HG03378 (cell line): ENCODE data around the gene NDUFA8.

ENCODE experiments used
- ATAC-seq: cut with Tn5 transposase; IDR thresholded peaks from one replicate; pipeline ENCODE4 v1.9.1; 2021; ENCODE audit warnings: mild to moderate bottlenecking, moderate library complexity; ENCODE audit not compliant: unreplicated experiment

Gene NDUFA8

DNA sequence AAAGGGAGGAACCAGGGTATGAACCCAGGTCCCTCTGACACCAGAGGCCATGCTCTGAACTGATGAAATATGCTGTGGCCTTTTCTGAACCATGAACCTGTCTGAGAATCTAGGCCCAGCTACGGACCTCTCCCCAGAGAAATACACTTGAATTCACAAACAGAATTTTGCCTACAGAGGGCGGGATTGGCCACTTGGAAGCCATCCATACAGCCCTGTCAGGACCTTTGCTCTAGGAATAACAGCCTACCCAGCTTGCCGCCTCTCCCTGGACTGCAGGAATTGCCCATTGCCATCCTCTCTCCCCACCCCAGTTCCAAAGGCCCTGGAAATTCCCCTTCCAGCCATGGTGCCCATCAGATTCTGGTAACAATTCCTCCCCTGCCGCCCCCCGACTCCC lies 26.7 kb upstream of the NDUFA8 start:
- no peak for ATAC-seq

DNA sequence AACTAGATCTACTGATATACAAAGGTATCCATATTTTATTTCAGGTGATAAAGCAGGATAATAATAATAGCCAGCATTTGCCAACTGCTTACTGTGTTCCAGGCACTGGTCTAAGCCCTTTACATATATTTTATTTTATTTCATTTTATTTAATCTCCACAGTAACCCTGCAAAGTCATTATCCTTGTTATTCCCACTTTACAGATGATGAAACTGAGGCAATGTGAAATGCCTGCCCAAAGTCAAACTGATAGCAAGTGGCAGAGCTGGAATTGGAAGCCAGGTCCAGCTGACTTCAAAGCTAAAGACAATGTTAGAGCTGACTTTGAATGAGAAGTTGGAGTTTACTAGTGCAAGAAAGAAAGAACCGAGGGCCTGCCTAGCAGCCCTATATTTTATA lies 25.0 kb upstream of the NDUFA8 start:
- no peak for ATAC-seq

- no peak for ATAC-seq
Measured at GRCh38 chr9:122183501-122183900, 23.9 kb upstream of the NDUFA8 start.

DNA sequence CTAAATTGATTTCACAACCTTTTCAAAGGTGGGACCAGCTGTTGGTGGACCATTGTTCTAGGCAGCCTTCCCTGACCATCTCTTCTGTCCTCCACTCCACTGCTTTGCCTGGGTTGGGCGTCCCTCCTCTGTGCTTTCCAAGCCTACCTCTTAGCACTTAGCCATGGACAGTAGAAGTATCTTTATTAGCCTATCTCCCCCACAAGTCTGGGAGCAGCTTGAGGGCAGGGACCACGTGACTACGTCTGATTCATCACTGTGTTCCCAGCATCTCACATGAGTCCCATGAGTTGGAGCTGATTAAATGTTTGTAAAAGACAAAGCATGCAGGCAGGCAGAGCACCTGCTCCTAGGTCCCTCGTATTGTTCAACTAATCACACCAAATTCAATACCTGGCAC lies 21.1 kb upstream of the NDUFA8 start:
- ATAC-seq = no peak

DNA sequence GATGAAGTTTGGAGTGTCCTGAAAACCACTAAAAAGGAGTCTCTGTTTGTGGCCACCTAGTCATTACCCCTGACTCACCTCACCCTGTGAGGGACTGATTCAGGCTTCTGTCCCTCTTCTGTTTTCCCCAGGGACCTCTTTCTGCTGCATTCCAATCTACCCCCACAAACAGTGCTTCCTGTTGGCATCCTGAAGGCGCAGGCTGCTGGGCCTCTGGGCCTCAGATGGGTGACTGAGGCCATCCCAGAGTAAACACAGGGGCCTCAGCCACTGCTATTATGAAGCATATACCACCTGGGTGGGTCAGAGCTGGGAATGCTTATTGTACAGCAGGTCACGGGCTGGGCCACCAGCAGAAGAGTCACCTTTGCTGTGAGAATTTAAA lies 20.1 kb upstream of the NDUFA8 start:
- ATAC-seq = no peak

DNA sequence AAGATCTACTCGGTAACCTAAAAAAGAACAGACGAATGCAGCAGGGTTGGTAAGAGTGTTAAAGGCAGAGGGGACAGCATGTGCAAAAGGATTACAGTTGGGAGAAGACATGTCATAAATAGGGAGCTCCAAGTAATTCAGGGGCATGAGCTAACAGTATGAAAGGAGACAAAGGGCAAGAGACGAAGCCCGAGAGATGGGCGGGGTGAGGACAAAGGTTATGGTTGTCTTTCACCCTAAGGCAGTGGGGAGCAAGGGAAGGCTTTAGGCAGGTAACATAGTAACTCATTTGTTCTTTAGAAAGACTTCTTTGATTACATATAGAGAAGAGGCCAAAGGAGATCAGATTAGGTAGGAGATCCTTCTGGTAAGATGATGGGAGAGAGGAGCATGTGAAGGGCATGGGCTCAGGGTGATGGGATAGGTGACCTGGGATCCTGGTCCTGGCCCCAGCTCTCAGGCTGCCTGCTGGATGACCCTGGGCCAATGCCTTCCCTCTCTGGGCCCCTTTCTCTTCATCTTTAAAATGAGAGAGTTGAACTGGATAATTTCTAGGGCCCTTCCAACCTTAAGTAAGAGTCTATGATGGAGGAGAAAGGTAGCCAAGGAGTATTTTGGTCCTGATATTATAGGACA lies 19.6 kb upstream of the NDUFA8 start:
- ATAC-seq = no peak

- no peak for ATAC-seq
Measured at GRCh38 chr9:122176916-122177315, 17.3 kb upstream of the NDUFA8 start.

- ATAC-seq = no peak
Measured at GRCh38 chr9:122173670-122174069, 14.1 kb upstream of the NDUFA8 start.

DNA sequence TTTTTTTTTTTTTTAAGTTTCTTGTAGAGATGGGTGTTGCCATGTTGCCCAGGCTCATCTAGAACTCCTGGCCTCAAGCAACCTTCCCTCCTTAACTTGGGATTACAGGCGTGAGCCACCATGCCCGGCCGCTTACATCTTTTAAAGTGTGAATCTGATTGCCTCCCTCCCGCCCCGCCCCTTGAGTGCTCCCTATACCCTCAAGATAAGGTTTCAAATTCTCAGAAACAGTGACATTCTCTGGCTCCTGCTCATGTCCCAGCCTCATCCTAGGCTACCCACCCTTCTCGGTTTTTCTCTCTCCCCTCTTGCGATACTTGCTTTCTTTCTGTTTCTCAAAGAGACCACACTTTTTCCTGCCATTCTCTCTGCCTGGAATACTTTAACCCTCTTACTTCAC lies 12.6 kb upstream of the NDUFA8 start:
- no peak for ATAC-seq

GRCh38 chr9:122168356-122168755 lies 8.8 kb upstream of the NDUFA8 start:
- no peak for ATAC-seq

- ATAC-seq = no peak
Measured at GRCh38 chr9:122164286-122164685, 4.7 kb upstream of the NDUFA8 start.

DNA sequence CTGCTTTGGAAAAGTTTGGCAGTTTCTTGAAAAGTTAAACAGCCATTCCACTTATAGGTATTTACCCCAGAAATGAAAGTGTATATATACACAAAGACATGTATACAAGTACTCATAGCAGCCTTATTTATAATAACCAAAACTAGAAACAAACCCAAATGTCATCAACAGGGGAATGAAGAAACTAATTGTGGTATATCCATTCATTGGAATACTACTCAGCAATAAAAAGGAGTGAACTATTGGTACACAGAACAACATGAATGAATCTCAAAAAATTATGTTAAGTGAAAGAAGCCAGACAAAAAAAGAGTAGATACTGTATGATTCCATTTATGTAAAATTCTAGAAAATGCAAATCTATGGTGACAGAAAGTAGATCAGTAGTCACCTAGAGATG lies 2.8 kb upstream of the NDUFA8 start:
- ATAC-seq = no peak

- peak; percentile 5 for ATAC-seq
Measured at GRCh38 chr9:122159925-122160246, 307 bp upstream of the NDUFA8 start.

DNA sequence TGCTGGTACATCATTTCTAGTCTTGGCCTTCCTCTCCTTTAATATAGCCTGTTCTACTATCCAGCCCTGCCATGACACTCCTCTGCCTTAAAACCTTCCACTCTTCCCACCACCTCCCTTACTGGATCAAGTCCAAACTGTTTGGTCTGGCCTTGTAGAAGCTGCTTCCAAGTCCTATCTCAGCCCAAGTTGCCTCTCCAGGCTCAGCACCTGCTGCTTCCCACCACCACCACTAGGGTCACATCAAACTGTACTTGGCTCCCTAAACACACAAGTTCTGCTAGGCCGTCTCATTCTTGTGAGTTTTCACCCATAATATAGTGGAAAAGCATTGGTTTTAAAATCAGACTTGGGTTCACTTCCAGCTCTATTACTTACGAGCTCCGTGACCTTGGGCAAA lies 1.4 kb downstream of the NDUFA8 start:
- no peak for ATAC-seq

GRCh38 chr9:122155796-122156195 lies 3.8 kb downstream of the NDUFA8 start:
- ATAC-seq = no peak

DNA sequence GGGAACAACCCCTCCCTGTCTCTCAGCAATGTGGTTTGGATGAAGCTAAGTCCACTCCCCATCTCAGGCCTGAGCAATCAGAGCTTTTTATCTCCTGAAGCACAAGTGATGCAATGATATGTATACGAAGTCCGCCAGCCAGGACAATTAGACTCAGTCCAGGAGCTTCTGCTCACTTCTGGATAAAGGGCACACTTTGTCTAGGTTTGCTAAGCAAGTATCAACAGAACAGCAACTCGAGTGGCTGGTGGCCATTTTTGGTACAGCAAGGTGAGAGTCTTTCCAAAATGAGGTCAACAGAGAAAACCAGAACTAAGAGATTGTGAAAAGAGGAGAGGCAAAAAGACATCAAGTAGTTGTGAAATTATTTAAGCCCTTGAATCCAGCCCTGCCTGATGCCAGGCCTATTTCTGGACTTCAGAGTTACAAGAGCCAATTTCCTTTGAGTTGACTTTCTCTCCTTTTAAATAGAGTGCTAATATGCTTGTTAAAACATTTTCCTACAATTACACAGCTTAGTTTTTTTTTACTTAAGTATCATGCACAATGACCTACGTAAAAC lies 8.2 kb downstream of the NDUFA8 start:
- ATAC-seq = no peak

GRCh38 chr9:122145592-122145863 lies 14.1 kb downstream of the NDUFA8 start:
- ATAC-seq = no peak

- no peak for ATAC-seq
Measured at GRCh38 chr9:122144836-122145591, 14.6 kb downstream of the NDUFA8 start.

GRCh38 chr9:122143876-122144405 lies 15.6 kb downstream of the NDUFA8 start:
- ATAC-seq = no peak

GRCh38 chr9:122143296-122143695 lies 16.3 kb downstream of the NDUFA8 start:
- no peak for ATAC-seq

DNA sequence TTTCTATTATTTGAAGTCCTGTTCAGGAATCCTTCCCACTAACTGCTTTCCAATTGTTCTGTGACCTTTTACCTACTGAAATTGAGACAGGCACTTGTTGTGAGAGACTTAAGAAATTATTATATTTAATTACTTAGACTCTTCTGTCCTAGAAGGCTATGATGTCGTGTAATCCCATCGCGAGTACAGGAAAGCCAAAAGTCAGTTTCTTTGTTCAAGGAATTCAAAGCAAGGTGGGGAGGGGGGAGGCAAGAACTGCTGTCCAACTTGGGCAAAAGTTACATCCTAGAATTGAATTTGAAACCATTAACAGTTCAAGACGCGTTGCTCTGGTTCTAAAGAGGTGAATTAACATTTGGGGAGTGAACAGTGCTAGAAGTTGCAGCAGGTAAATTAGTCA lies 17.9 kb downstream of the NDUFA8 start:
- no peak for ATAC-seq

GRCh38 chr9:122140368-122141193 lies 19.0 kb downstream of the NDUFA8 start:
- no peak for ATAC-seq
